Stomach (tissue), 9 donors: Measurements from ENCODE around the gene PI16. TPM values are rescaled to one million over a fixed set of nuclear protein-coding genes. Genes with fewer than 3 reads are reported as not detected.

Experiments used
- DNase-seq, 2 donors: peaks; one replicate each; pipeline versions ENCODE4 v3.0.0 to v3.0.0-alpha.2; 2013 to 2019
- H3K27ac ChIP-seq, 5 donors: fragments of 200-600 bp in 4 of 5; sonication (generic) in 4 of 5; one replicate each; pipeline ENCODE4 v1.5.1; 2013 to 2019; ENCODE audit warnings: mild to moderate bottlenecking in 1 of 5, moderate library complexity in 1 of 5
- H3K27me3 ChIP-seq, 3 donors: fragments of 200-600 bp; sonication (generic); one replicate each; pipeline ENCODE4 v1.5.1; 2017 to 2019; ENCODE audit warnings: mixed run types in 1 of 3
- H3K36me3 ChIP-seq, 4 donors: fragments of 200-600 bp; sonication (generic); 1 replicate in 3 of 4; 2 replicates in 1 of 4; pipeline ENCODE4 v1.5.1; 2016 to 2019
- H3K4me1 ChIP-seq, 4 donors: fragments of 200-600 bp; sonication (generic); one replicate each; pipeline ENCODE4 v1.5.1; 2016 to 2019
- H3K4me3 ChIP-seq, 4 donors: fragments of 200-600 bp; sonication (generic) in 3 of 4; one replicate each; pipeline ENCODE4 v1.5.1; 2016 to 2019; ENCODE audit warnings: mild to moderate bottlenecking in 1 of 4
- H3K9me3 ChIP-seq, 4 donors: fragments of 200-600 bp; sonication (generic); one replicate each; pipeline ENCODE4 v1.5.1; 2016 to 2019
- CTCF ChIP-seq, 7 experiments: fragments of 450-650 bp in 4 of 7; fragments of 200-600 bp in 3 of 7; sonication (generic) in 3 of 7; IDR thresholded peaks; one replicate each; pipeline ENCODE4 v1.5.1; 2016 to 2019; ENCODE audit warnings: antibody characterized with exemption in 7 of 7, control low read depth in 2 of 7, mild to moderate bottlenecking in 1 of 7
- EP300 ChIP-seq: sonication (generic); formaldehyde crosslinking; IDR thresholded peaks from one replicate; pipeline ENCODE4 v1.6.1; 2017; ENCODE audit warnings: antibody characterized with exemption
- POLR2A ChIP-seq, 4 donors: fragments of 450-650 bp; IDR thresholded peaks; one replicate each; pipeline ENCODE4 v1.6.1; 2016; ENCODE audit warnings: antibody characterized with exemption in 4 of 4, control low read depth in 2 of 4, mild to moderate bottlenecking in 1 of 4, moderate library complexity in 1 of 4
- POLR2AphosphoS5 ChIP-seq, 3 donors: sonication (generic); formaldehyde crosslinking; IDR thresholded peaks; one replicate each; pipeline ENCODE4 v1.6.1; 2016; ENCODE audit warnings: antibody characterized with exemption in 3 of 3
- WGBS, 5 donors: extraction: QIAGEN DNeasy Blood & Tissue Kit in 3 of 5; methylation state at CpG; one replicate each; pipeline versions ENCODE4 v1.1.5 to v1.1.7; 2013 to 2018; 5-methylcytosine and 5-hydroxymethylcytosine counted together
- intact Hi-C: fragments of 100-400 bp; cut with DNase I; formaldehyde crosslinking; loops from one replicate; pipeline ENCODE4 v1.15.1; 2023; ENCODE audit warnings: low total_unique reads
- polyA plus RNA-seq, 3 donors: library from polyadenylated mRNA; stranded (reverse); fragments of 200-250 nt; gene quantifications; one replicate each; pipeline ENCODE4 v1.2.3, GENCODE V29; 2013
- total RNA-seq, 5 donors: library from RNA; depleted of rRNA; stranded (reverse); fragments of >200 nt; gene quantifications; one replicate each; pipeline versions ENCODE4 v1.1.0 to v1.2.3, GENCODE V29; 2014 to 2016
- donor health status: healthy with polysubstance abuse.
- donor health status: Bipolar disorder and iron deficiency.
- donor health status: healthy.

PI16 gene
- total and polyA plus RNA-seq, 8 donors = 1.2 to 21.3 (median 3.0) TPM; not detected in 2

- Histone ChIP-seq H3K4me1 (peaks cover 0 to 14% (median 0%) of the 10 kb centered on the region in 4 donors), H3K4me3 (peak overlapping the region in 2 of 4 donors; percentile 37 to 44), H3K27me3 (no peaks in the 10 kb centered on the region), H3K36me3 (no peaks in the 10 kb centered on the region), H3K27ac (peak overlapping the region in 2 of 5 donors; percentile 26 to 64), H3K9me3 (no peaks in the 10 kb centered on the region)
- whole genome bisulfite sequencing, 5 donors = 66 to 85% (median 72%) methylated on average over 9 to 12 of the region's 12 CpGs
- TF ChIP-seq EP300 (no peak), POLR2AphosphoS5 (IDR thresholded peaks at IDR 0.05) (no peak), POLR2A (IDR thresholded peaks at IDR 0.05) (no peak)
- no peak for DNase-seq
- intact Hi-C loops = no loop called here
Measured at GRCh38 chr6:37007340-37008043, 53.0 kb downstream of the PI16 start.

GRCh38 chr6:37008484-37009465 lies 54.2 kb downstream of the PI16 start:
- no peaks in the 10 kb centered on the region for H3K36me3 ChIP-seq
- TF ChIP-seq EP300 = no peak
- TF ChIP-seq POLR2A (IDR thresholded peaks at IDR 0.05) = no peak
- TF ChIP-seq POLR2AphosphoS5 (IDR thresholded peaks at IDR 0.05) = no peak
- no peak for TF ChIP-seq CTCF (IDR thresholded peaks at IDR 0.05)
- no peak for DNase-seq
- WGBS, 5 donors = 82 to 93% (median 85%) methylated on average over 6 to 15 of the region's 15 CpGs
- intact Hi-C loops = no loop called here
- peak overlapping the region in 2 of 4 donors; percentile 4 to 37 for H3K4me3 ChIP-seq
- H3K9me3 ChIP-seq = no peaks in the 10 kb centered on the region
- H3K27me3 ChIP-seq = no peaks in the 10 kb centered on the region
- peak overlapping the region in 2 of 5 donors; percentile 26 to 64 for H3K27ac ChIP-seq
- peaks cover 0 to 14% (median 0%) of the 10 kb centered on the region in 4 donors for H3K4me1 ChIP-seq

DNA sequence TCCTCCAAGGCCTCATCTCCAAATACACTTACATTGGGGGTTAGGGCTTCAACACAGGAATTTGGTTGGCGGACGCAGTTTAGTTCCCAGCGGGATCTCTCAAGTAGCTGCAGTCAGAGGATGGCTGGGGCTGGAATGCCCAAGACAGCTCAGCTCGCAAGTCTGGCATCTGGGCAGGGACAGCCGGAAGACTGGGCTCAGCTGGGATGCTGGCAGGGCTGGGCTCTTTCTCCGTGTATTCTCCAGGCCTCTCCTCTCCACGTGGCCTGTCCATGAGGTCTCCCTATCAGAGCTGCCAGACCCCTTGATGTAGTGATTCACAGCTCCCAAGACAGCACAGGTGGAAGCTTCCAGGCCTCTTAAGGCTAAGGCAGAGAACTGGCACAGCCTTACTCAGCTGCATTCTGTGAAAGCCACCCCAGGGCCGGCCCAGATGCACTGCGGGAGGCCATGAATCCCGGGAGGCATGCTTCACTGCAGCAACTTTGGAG lies 55.9 kb downstream of the PI16 start:
- Histone ChIP-seq H3K27ac (no peak overlapping the region), H3K9me3 (no peaks in the 10 kb centered on the region), H3K4me3 (no peak overlapping the region), H3K4me1 (peaks cover 0 to 8% (median 0%) of the 10 kb centered on the region in 4 donors), H3K27me3 (no peaks in the 10 kb centered on the region), H3K36me3 (no peaks in the 10 kb centered on the region)
- DNase-seq = no peak
- TF ChIP-seq POLR2AphosphoS5 (IDR thresholded peaks at IDR 0.05) (no peak), EP300 (no peak), POLR2A (IDR thresholded peaks at IDR 0.05) (no peak), CTCF (IDR thresholded peaks at IDR 0.05) (no peak)
- WGBS, 5 donors = 89 to 96% (median 91%) methylated on average over 4 to 10 of the region's 10 CpGs
- intact Hi-C loops = loop anchor here (10.0 kb wide), 1 partner anchor 246 kb away; no protein-coding TSS in a partner anchor

GRCh38 chr6:37011656-37012378 lies 57.3 kb downstream of the PI16 start:
- 78 to 84% (median 82%) methylated on average over 8 to 11 of the region's 11 CpGs for WGBS, 5 donors
- intact Hi-C loops = loop anchor here (10.0 kb wide), 1 partner anchor 247 kb away; no protein-coding TSS in a partner anchor
- no peak overlapping the region for H3K4me3 ChIP-seq
- DNase-seq = no peak
- H3K9me3 ChIP-seq = no peaks in the 10 kb centered on the region
- no peaks in the 10 kb centered on the region for H3K4me1 ChIP-seq
- H3K36me3 ChIP-seq = no peaks in the 10 kb centered on the region
- no peak overlapping the region for H3K27ac ChIP-seq
- no peaks in the 10 kb centered on the region for H3K27me3 ChIP-seq
- TF ChIP-seq CTCF (IDR thresholded peaks at IDR 0.05) (no peak), EP300 (no peak), POLR2AphosphoS5 (IDR thresholded peaks at IDR 0.05) (no peak), POLR2A (IDR thresholded peaks at IDR 0.05) (no peak)
